Measurements from ENCODE around the gene CD99L2. TPM values are rescaled to one million over a fixed set of nuclear protein-coding genes. Genes with fewer than 3 reads are reported as not detected.

CD99L2 gene
- total RNA-seq, 2 experiments from 2014 or later: 5.9 to 12.3 TPM

DNA sequence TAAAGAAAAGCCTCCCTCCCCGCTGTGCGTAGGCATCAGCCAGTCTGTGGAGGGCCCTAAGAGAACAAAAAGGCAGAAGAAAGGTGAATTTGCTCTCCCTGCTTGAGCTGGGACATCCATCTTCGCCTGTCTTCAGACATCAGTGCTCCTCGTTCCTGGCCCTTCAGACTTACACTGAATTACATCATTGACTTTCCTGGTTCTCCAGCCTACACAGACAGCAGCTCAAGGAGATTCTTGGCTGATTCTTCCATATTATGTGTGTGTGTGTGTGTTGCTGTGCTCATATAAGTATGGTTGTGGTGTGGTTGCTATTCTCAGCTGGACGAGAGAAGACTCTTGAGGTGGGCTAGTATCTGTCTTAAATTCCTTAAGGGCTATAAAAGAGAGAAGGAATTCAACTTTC is 35.5 kb upstream of the CD99L2 start:
- no peaks in the 10 kb centered on the region for H3K36me3 ChIP-seq (ENCODE audit: insufficient read depth, low read length)
- no peak overlapping the region for H3K4me3 ChIP-seq (ENCODE audit: low read depth, low read length, poor library complexity, severe bottlenecking)
- ChIA-PET CTCF (ENCODE audit: unreplicated experiment) (no interaction called here), POLR2A (no interaction called here)
- H3K79me2 ChIP-seq (ENCODE audit: insufficient read depth, low read depth, low read length): no peaks in the 10 kb centered on the region
- no peaks in the 10 kb centered on the region for H3K4me1 ChIP-seq (ENCODE audit: insufficient read depth, low read length, poor library complexity, severe bottlenecking)
- H3K27ac ChIP-seq (ENCODE audit: low read depth, low read length, poor library complexity, severe bottlenecking): no peak overlapping the region
- intact Hi-C loops (cut with micrococcal nuclease; ENCODE audit: unreplicated experiment): no loop called here
- TF ChIP-seq, protein P1, sequence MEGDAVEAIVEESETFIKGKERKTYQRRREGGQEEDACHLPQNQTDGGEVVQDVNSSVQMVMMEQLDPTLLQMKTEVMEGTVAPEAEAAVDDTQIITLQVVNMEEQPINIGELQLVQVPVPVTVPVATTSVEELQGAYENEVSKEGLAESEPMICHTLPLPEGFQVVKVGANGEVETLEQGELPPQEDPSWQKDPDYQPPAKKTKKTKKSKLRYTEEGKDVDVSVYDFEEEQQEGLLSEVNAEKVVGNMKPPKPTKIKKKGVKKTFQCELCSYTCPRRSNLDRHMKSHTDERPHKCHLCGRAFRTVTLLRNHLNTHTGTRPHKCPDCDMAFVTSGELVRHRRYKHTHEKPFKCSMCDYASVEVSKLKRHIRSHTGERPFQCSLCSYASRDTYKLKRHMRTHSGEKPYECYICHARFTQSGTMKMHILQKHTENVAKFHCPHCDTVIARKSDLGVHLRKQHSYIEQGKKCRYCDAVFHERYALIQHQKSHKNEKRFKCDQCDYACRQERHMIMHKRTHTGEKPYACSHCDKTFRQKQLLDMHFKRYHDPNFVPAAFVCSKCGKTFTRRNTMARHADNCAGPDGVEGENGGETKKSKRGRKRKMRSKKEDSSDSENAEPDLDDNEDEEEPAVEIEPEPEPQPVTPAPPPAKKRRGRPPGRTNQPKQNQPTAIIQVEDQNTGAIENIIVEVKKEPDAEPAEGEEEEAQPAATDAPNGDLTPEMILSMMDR (conservative IDR thresholded peaks at IDR 0.05; ENCODE audit: low read length): no peak
- TF ChIP-seq EZH2phosphoT487 (IDR thresholded peaks at IDR 0.05; ENCODE audit: borderline replicate concordance, low read depth, low read length): no peak
- BruUV-seq (replicated peaks): no TSS peak
- DNase-seq (ENCODE audit: low spot score): no peak
- H3K9me2 ChIP-seq (ENCODE audit: insufficient read depth, low read length): no peaks in the 10 kb centered on the region
- H3K9me3 ChIP-seq (ENCODE audit: low read length): no peaks in the 10 kb centered on the region
- no peaks in the 10 kb centered on the region for H4K20me1 ChIP-seq (ENCODE audit: insufficient read depth, low read length)
- no peak overlapping the region for H3K4me2 ChIP-seq (ENCODE audit: low read length)
- no peak overlapping the region for H2AFZ ChIP-seq (ENCODE audit: low read length)

DNA sequence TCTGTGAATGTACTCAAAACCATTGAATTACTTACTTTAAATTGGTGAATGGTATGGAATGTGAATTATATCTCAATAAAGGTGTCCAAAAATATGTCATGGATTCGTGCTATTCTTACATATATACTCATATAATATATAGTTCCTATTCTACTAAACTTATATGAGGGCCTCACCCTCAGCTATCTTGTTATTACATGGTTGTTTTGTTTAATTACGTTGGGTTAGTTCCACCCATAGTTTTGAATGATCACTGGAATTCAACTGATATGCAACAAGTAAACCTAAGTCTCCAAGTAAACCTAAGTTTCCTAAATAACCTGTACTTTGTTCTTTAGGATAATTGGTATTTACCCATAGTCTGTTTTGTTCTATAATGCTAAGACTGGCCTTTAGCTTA is 30.6 kb upstream of the CD99L2 start:
- Histone ChIP-seq H3K27ac (ENCODE audit: low read depth, low read length, poor library complexity, severe bottlenecking) (no peak overlapping the region), H2AFZ (ENCODE audit: low read length) (no peak overlapping the region), H3K9me3 (ENCODE audit: low read length) (no peaks in the 10 kb centered on the region), H3K36me3 (ENCODE audit: insufficient read depth, low read length) (no peaks in the 10 kb centered on the region), H3K9me2 (ENCODE audit: insufficient read depth, low read length) (no peaks in the 10 kb centered on the region), H4K20me1 (ENCODE audit: insufficient read depth, low read length) (no peaks in the 10 kb centered on the region), H3K4me3 (ENCODE audit: low read depth, low read length, poor library complexity, severe bottlenecking) (no peak overlapping the region), H3K4me1 (ENCODE audit: insufficient read depth, low read length, poor library complexity, severe bottlenecking) (no peaks in the 10 kb centered on the region), H3K79me2 (ENCODE audit: insufficient read depth, low read depth, low read length) (no peaks in the 10 kb centered on the region), H3K4me2 (ENCODE audit: low read length) (no peak overlapping the region)
- ChIA-PET CTCF (ENCODE audit: unreplicated experiment) (no interaction called here), POLR2A (interaction anchor here (0.6 kb wide), 1 partner anchor 576 kb away, joined by 4 read pairs; no protein-coding TSS in a partner anchor)
- intact Hi-C loops (cut with micrococcal nuclease; ENCODE audit: unreplicated experiment): no loop called here
- no peak for TF ChIP-seq EZH2phosphoT487 (IDR thresholded peaks at IDR 0.05; ENCODE audit: borderline replicate concordance, low read depth, low read length)
- TF ChIP-seq, protein P1 (conservative IDR thresholded peaks at IDR 0.05; ENCODE audit: low read length): no peak
- DNase-seq (ENCODE audit: low spot score): no peak
- BruUV-seq (replicated peaks): no TSS peak

DNA sequence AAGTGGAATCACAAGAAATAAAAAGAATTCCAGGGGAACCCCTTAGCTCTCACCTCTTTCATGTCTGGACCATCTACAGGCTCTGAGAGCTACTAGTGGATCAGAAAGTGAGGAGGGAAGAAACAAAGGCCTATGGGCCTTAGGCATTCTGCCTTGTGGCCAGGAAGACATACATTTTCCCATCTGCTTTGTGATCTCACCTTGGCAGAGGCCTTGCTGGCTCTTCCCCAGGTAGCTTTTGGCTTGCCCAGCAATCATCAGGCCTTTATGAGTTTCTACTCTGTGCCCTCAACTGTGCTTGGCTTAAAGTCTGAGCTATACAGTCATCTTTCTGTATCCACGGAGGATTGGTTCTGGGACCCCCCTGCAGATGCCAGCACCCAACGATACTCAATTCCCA is 28.3 kb upstream of the CD99L2 start:
- Histone ChIP-seq H3K4me2 (ENCODE audit: low read length) (no peak overlapping the region), H3K9me3 (ENCODE audit: low read length) (no peaks in the 10 kb centered on the region), H3K36me3 (ENCODE audit: insufficient read depth, low read length) (no peaks in the 10 kb centered on the region), H3K27ac (ENCODE audit: low read depth, low read length, poor library complexity, severe bottlenecking) (no peak overlapping the region), H3K4me3 (ENCODE audit: low read depth, low read length, poor library complexity, severe bottlenecking) (no peak overlapping the region), H2AFZ (ENCODE audit: low read length) (no peak overlapping the region), H3K4me1 (ENCODE audit: insufficient read depth, low read length, poor library complexity, severe bottlenecking) (no peaks in the 10 kb centered on the region), H3K79me2 (ENCODE audit: insufficient read depth, low read depth, low read length) (no peaks in the 10 kb centered on the region), H3K9me2 (ENCODE audit: insufficient read depth, low read length) (no peaks in the 10 kb centered on the region), H4K20me1 (ENCODE audit: insufficient read depth, low read length) (no peaks in the 10 kb centered on the region)
- TF ChIP-seq, protein P1 (conservative IDR thresholded peaks at IDR 0.05; ENCODE audit: low read length): no peak
- TF ChIP-seq EZH2phosphoT487 (IDR thresholded peaks at IDR 0.05; ENCODE audit: borderline replicate concordance, low read depth, low read length): no peak
- ChIA-PET CTCF (ENCODE audit: unreplicated experiment) (no interaction called here), POLR2A (no interaction called here)
- no TSS peak for BruUV-seq (replicated peaks)
- no peak for DNase-seq (ENCODE audit: low spot score)
- intact Hi-C loops (cut with micrococcal nuclease; ENCODE audit: unreplicated experiment): no loop called here

All from OCI-LY7 (cell line).